Measurements from ENCODE around the gene PITPNB.

The PITPNB gene

DNA sequence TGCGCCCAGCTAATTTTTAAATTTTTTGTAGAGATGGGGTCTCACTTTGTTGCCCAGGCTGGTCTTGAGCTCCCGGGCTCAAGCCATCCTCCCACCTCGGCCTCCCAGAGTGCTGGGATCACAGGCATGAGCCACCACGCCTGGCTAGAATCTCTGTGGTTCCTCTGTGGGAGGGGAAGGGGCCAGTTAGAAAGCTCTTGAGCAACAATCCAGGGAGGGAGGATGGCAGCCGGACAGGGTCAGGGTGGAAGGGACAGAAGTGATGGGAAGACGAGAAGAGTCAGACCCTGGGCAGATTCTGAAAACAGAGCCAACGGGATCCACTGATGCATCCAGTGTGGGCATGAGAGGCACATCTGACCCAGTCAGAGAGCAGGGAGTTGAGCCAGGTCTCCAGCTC lies 78.6 kb downstream of the PITPNB start:
- in situ Hi-C loops (cut with HindIII; ENCODE audit: low pct_ligation_motif_present, low sequenced_read_pairs) = no loop called here
- H3K4me3 ChIP-seq (ENCODE audit: low read depth, low read length) = no peak overlapping the region
- TF ChIP-seq, protein P1, sequence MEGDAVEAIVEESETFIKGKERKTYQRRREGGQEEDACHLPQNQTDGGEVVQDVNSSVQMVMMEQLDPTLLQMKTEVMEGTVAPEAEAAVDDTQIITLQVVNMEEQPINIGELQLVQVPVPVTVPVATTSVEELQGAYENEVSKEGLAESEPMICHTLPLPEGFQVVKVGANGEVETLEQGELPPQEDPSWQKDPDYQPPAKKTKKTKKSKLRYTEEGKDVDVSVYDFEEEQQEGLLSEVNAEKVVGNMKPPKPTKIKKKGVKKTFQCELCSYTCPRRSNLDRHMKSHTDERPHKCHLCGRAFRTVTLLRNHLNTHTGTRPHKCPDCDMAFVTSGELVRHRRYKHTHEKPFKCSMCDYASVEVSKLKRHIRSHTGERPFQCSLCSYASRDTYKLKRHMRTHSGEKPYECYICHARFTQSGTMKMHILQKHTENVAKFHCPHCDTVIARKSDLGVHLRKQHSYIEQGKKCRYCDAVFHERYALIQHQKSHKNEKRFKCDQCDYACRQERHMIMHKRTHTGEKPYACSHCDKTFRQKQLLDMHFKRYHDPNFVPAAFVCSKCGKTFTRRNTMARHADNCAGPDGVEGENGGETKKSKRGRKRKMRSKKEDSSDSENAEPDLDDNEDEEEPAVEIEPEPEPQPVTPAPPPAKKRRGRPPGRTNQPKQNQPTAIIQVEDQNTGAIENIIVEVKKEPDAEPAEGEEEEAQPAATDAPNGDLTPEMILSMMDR (IDR thresholded peaks at IDR 0.05; ENCODE audit: low read depth, low read length, missing control alignments) = no peak

DNA sequence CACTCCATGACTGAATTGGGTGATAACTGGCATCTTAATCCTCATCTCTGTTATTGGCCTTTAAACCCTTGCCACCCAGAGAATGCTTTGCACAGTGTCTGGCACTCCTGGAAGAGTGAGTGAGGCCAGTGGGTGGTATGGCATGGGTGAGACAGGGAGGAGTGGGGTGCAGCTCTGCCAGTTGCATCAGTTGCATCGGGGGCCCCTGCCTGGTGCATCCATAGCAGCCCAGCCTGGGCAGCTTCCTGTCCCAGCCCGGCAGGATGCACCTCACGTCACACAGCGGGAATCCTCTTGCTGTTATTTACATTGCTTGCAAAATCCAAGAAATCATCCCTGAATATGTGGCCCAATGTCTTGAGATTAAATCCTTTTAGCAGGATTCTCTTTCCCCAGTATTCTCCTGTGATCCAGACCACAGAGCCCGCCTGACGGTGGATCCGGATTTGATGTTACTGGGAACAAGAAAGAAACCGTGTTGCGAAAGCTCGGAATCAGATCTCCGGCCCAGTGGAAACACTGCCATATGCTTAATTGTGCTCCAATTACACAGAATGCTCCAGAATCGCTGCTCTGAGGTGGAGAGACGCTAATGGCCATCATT lies 79.9 kb downstream of the PITPNB start:
- DNase-seq = no peak
- Histone ChIP-seq H3K36me3 (replicated peaks) (no peaks in the 10 kb centered on the region), H3K27ac (no peak overlapping the region), H3K27me3 (replicated peaks) (no peaks in the 10 kb centered on the region), H3K4me3 (ENCODE audit: low read depth, low read length) (no peak overlapping the region)
- in situ Hi-C loops (cut with HindIII; ENCODE audit: low pct_ligation_motif_present, low sequenced_read_pairs) = no loop called here
- TF ChIP-seq, protein P1 (IDR thresholded peaks at IDR 0.05; ENCODE audit: low read depth, low read length, missing control alignments) = no peak

More for the DNA sequence above, 78.6 kb downstream of the PITPNB start:
- DNase-seq = no peak
- no peaks in the 10 kb centered on the region for H3K36me3 ChIP-seq (replicated peaks)
- H3K27me3 ChIP-seq (replicated peaks) = no peaks in the 10 kb centered on the region
- H3K27ac ChIP-seq = no peak overlapping the region

DNA sequence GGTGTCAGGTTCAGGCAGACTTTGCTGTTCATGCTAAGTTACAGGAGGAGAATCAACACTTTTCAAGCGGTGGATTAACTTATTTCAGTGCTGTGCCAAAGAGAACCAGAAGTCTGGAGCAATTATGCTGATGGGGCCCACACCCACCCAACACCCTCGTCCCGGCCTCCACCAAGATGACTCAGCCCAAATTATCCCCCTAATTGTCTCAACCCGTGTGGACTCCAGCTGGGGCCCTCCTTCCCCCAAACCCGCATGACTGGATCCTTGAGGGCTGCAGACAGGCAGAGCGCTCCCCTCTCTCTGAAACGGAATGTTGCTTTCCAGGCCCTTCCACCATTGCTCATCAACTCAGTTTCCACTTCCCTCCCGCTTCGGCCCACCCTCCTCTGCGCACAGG lies 82.9 kb downstream of the PITPNB start:
- no peak for DNase-seq
- peak overlapping the region; percentile 12 for H3K27ac ChIP-seq
- TF ChIP-seq, protein P1 (IDR thresholded peaks at IDR 0.05; ENCODE audit: low read depth, low read length, missing control alignments) = no peak

DNA sequence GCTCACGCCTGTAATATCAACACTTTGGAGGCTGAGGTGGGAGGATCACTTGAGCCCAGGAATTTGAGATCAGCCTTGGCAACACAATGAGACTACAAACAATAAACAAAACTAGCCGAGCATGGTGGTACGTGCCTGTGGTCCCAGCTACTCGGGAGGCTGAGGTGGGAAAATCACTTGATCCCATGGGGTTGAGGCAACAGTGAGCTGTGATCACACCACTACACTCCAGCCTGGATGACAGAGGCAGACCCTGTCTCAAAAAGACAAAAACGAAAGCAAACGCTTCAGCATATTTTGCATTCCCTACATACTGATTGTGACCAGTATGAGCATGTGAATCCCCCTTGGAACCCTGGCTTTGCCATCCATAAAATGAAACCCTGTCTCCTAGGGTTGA lies 83.6 kb downstream of the PITPNB start:
- Histone ChIP-seq H3K36me3 (replicated peaks) (no peaks in the 10 kb centered on the region), H3K27me3 (replicated peaks) (no peaks in the 10 kb centered on the region), H3K4me3 (ENCODE audit: low read depth, low read length) (no peak overlapping the region), H3K27ac (peak overlapping the region; percentile 12)
- TF ChIP-seq, protein P1 (IDR thresholded peaks at IDR 0.05; ENCODE audit: low read depth, low read length, missing control alignments) = no peak
- DNase-seq = peak; percentile 79
- in situ Hi-C loops (cut with HindIII; ENCODE audit: low pct_ligation_motif_present, low sequenced_read_pairs) = no loop called here

More for the DNA sequence above, 82.9 kb downstream of the PITPNB start:
- in situ Hi-C loops (cut with HindIII; ENCODE audit: low pct_ligation_motif_present, low sequenced_read_pairs) = no loop called here
- H3K27me3 ChIP-seq (replicated peaks) = no peaks in the 10 kb centered on the region
- no peaks in the 10 kb centered on the region for H3K36me3 ChIP-seq (replicated peaks)
- no peak overlapping the region for H3K4me3 ChIP-seq (ENCODE audit: low read depth, low read length)

DNA sequence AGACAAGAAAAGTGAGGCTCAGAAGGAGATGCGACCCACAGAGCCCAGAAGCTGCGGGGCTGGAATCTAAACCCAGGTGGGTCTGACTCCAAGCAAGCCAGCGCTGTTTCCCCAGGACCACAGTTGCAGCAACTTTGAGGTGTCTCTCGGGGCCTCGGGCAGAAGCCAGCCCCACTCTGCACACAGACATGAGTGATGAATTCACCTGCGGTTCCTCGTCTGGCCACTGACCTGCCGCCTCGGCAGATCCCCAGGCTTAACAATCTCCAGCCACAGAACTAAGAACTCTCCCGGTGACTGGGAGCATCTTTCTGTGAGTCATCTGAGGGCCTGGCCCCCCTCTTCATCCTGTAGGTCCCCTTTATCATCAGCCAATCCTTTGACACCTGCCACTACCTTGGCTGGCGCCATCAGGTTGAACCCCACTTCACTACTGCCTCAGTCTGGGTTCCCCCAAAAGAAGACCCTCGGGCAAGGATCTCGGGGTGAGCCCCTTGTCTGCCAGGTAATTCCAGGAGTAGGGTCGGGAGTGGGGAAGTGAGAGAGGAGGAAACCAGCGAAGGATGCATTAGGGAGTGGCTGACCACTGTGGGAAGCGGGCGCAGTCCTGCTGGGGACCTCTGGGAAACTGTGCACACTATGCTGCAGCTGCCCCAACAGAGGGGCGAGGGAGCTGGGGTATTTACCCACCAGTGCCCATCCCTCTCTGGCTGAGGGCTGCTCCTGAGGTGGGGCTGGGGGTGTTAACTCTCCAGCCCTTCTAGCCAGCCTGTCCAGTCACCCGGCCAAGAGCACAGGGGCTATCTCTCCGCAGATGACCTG lies 84.5 kb downstream of the PITPNB start:
- Histone ChIP-seq H3K27me3 (replicated peaks) (no peaks in the 10 kb centered on the region), H3K4me3 (ENCODE audit: low read depth, low read length) (no peak overlapping the region), H3K36me3 (replicated peaks) (no peaks in the 10 kb centered on the region), H3K27ac (no peak overlapping the region)
- TF ChIP-seq, protein P1 (IDR thresholded peaks at IDR 0.05; ENCODE audit: low read depth, low read length, missing control alignments) = no peak
- in situ Hi-C loops (cut with HindIII; ENCODE audit: low pct_ligation_motif_present, low sequenced_read_pairs) = no loop called here
- no peak for DNase-seq

All from brain microvascular endothelial cell (primary cell).